ENCODE measurements around the gene IFNA6. TPM values are rescaled to one million over a fixed set of nuclear protein-coding genes. Genes with fewer than 3 reads are reported as not detected.
"Not testable (repeated sequence)": the region's sequence is repeated elsewhere in the genome, so short reads cannot be mapped to it uniquely, and the experiment has no call there.

The IFNA6 gene
- total RNA-seq, 1 experiment from 2014 or later = not detected

GRCh38 chr9:21392270-21392669 is 41.6 kb upstream of the IFNA6 start:
- H3K36me3 Mint-ChIP-seq (ENCODE audit: insufficient read depth, unreplicated experiment) = peaks cover 10% of the 10 kb centered on the region
- DNase-seq = peak; percentile 10
- intact Hi-C loops (cut with micrococcal nuclease; ENCODE audit: unreplicated experiment) = loop anchor here (10.0 kb wide), 1 partner anchor 53 kb away; the partner anchor contains the start of gene IFNA1
- peak; percentile 27 for TF ChIP-seq CTCF (IDR thresholded peaks at IDR 0.05; ENCODE audit: unreplicated experiment)
- peaks cover 13% of the 10 kb centered on the region for H3K4me1 Mint-ChIP-seq (ENCODE audit: low read depth, unreplicated experiment)
- no peak overlapping the region for H3K27ac Mint-ChIP-seq (ENCODE audit: unreplicated experiment)
- H3K27me3 Mint-ChIP-seq (ENCODE audit: unreplicated experiment) = no peaks in the 10 kb centered on the region
- H3K4me3 Mint-ChIP-seq (ENCODE audit: low read depth, unreplicated experiment) = no peak overlapping the region
- H3K9me3 Mint-ChIP-seq (ENCODE audit: low read depth, unreplicated experiment) = no peaks in the 10 kb centered on the region
- CTCF ChIA-PET = interaction anchor here (0.9 to 1.1 kb wide), 4 partner anchors 10 to 140 kb away, joined by 3 to 4 read pairs (median 3); no protein-coding TSS in a partner anchor
- BruUV-seq (replicated peaks) = no TSS peak

DNA sequence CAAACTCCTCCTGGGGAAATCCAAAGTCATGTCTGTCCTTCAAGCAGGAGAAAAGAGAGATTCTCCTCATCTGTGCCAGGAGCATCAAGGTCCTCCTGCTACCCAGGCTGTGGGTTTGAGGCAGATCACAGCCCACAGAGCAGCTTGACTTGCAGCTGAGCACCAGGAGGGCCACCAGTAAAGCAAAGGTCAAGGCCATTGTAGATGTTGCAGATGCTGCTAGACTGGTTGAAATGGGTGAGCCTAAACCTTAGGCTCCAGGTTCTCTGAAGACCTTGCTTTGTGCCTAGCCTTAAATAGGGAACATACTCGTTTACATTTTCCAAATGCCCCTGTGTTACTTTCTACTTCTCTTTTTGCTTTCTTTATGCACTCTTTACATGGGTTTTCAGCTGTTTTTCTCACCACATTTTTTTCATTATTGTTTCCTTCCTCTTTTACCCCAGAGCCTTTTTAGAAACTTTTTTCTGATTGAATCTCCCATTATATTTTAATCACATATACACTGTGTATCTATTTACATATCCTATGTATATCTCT is 34.5 kb upstream of the IFNA6 start, which contains the start of gene IFNA2:
IFNA2 (minus strand) TSS at position 268 of the 540 bp plus-strand sequence; CDS start at position 199, 69 bp downstream.
- no peaks in the 10 kb centered on the region for H3K36me3 Mint-ChIP-seq (ENCODE audit: insufficient read depth, unreplicated experiment)
- no peak within 1 kb of the TSS for H3K4me3 Mint-ChIP-seq (ENCODE audit: low read depth, unreplicated experiment)
- no peaks in the 10 kb centered on the region for H3K27me3 Mint-ChIP-seq (ENCODE audit: unreplicated experiment)
- H3K9me3 Mint-ChIP-seq (ENCODE audit: low read depth, unreplicated experiment) = no peaks in the 10 kb centered on the region
- H3K27ac Mint-ChIP-seq (ENCODE audit: unreplicated experiment) = no peak within 1 kb of the TSS
- CTCF ChIA-PET = interaction anchor here (0.6 kb wide), 1 partner anchor 756 kb away, joined by 3 read pairs; no protein-coding TSS in a partner anchor
- intact Hi-C loops (cut with micrococcal nuclease; ENCODE audit: unreplicated experiment) = no loop called here
- no peak for DNase-seq
- TF ChIP-seq CTCF (IDR thresholded peaks at IDR 0.05; ENCODE audit: unreplicated experiment) = no peak
- H3K4me1 Mint-ChIP-seq (ENCODE audit: low read depth, unreplicated experiment) = peaks cover 8% of the 10 kb centered on the region
- no TSS peak for BruUV-seq (replicated peaks)

- no peak for DNase-seq
- TF ChIP-seq CTCF (IDR thresholded peaks at IDR 0.05; ENCODE audit: unreplicated experiment) = no peak
- H3K4me3 Mint-ChIP-seq (ENCODE audit: low read depth, unreplicated experiment) = no peak overlapping the region
- H3K27ac Mint-ChIP-seq (ENCODE audit: unreplicated experiment) = no peak overlapping the region
- intact Hi-C loops (cut with micrococcal nuclease; ENCODE audit: unreplicated experiment) = no loop called here
- H3K36me3 Mint-ChIP-seq (ENCODE audit: insufficient read depth, unreplicated experiment) = no peaks in the 10 kb centered on the region
- H3K27me3 Mint-ChIP-seq (ENCODE audit: unreplicated experiment) = no peaks in the 10 kb centered on the region
- H3K4me1 Mint-ChIP-seq (ENCODE audit: low read depth, unreplicated experiment) = peaks cover 8% of the 10 kb centered on the region
- CTCF ChIA-PET = no interaction called here
- BruUV-seq (replicated peaks) = no TSS peak
- no peaks in the 10 kb centered on the region for H3K9me3 Mint-ChIP-seq (ENCODE audit: low read depth, unreplicated experiment)
These were observed 32.9 kb upstream of the IFNA6 start for GRCh38 chr9:21383627-21384026.

DNA sequence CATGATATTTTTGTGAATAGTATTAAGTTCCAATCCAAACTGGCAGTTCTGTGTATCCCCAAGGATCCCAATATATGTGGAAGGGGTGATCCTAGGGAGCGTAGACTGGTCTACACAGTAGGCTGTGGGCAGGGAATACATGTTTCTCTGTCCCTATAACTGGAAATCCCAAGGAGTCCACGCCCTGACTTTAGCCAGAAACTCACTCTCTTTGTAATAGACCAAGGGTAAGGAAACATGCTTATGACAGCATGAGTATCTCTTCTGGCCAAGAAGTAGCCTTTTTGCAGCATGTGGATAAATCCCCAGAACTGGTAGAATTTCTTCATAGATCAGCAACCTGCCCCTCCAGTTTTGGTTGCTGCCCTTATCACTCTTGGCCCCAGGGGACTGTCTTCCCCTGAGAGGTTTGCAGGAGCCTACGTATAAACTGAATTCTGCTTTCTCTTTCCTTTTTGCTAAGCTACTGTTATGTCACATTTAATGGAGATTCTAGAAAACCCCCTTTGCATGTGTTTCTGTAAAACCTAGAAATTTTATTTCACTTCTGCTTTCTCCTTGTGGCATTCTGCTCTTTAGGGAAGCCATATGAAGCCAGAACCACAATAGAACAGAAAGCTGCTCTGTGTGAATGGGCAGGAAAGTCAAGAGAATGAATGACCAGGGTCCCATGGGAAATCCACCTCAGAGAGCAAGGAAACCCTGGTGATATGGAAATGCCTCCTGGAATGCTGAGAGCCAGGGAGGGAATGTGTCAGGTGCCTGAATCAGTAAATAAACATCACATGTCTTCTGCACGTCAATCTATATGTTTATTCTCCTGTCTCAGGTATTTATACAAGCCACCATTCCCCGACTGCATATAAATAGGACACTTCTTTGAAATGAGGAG is 31.0 kb upstream of the IFNA6 start:
- DNase-seq = no peak
- intact Hi-C loops (cut with micrococcal nuclease; ENCODE audit: unreplicated experiment) = no loop called here
- no peaks in the 10 kb centered on the region for H3K9me3 Mint-ChIP-seq (ENCODE audit: low read depth, unreplicated experiment)
- CTCF ChIA-PET = no interaction called here
- no peak overlapping the region for H3K4me3 Mint-ChIP-seq (ENCODE audit: low read depth, unreplicated experiment)
- H3K27ac Mint-ChIP-seq (ENCODE audit: unreplicated experiment) = no peak overlapping the region
- no peaks in the 10 kb centered on the region for H3K27me3 Mint-ChIP-seq (ENCODE audit: unreplicated experiment)
- TF ChIP-seq CTCF (IDR thresholded peaks at IDR 0.05; ENCODE audit: unreplicated experiment) = no peak
- H3K4me1 Mint-ChIP-seq (ENCODE audit: low read depth, unreplicated experiment) = peaks cover 8% of the 10 kb centered on the region
- no TSS peak for BruUV-seq (replicated peaks)
- no peaks in the 10 kb centered on the region for H3K36me3 Mint-ChIP-seq (ENCODE audit: insufficient read depth, unreplicated experiment)

DNA sequence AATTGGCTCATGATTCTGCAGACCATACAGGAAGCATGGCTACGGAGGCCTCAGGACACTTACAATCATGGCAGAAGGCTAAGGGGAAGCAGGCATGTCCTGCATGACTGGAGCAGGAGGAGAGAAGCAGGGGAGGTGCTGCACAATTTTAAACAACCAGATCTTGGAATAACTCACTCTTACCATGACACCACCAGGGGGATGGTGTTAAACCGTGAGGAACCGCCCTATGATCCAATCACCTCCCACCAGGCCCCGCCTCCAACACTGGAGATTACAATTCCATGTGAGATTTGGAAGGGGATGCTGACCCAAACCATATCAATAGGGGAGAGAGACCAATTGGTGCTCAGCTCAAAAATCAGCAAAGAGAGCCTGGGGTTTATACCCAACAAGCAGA is 20.8 kb upstream of the IFNA6 start:
- H3K27ac Mint-ChIP-seq (ENCODE audit: unreplicated experiment); DNase-seq; H3K27me3 Mint-ChIP-seq (ENCODE audit: unreplicated experiment); H3K36me3 Mint-ChIP-seq (ENCODE audit: insufficient read depth, unreplicated experiment); CTCF ChIA-PET; BruUV-seq (replicated peaks); H3K9me3 Mint-ChIP-seq (ENCODE audit: low read depth, unreplicated experiment); H3K4me1 Mint-ChIP-seq (ENCODE audit: low read depth, unreplicated experiment); intact Hi-C loops (cut with micrococcal nuclease; ENCODE audit: unreplicated experiment); H3K4me3 Mint-ChIP-seq (ENCODE audit: low read depth, unreplicated experiment): not testable (repeated sequence)
